Uterus (tissue), 2 donors: ENCODE results near the gene FAM236D.
"Not testable (repeated sequence)": the region's sequence is repeated elsewhere in the genome, so short reads cannot be mapped to it uniquely, and the experiment has no call there.

ENCODE experiments used
- CTCF ChIP-seq, 4 experiments: fragments of 200-600 bp in 2 of 4; fragments of 450-650 bp in 2 of 4; sonication (generic) in 2 of 4; IDR thresholded peaks; one replicate each; pipeline ENCODE4 v1.5.1; 2016 to 2019; ENCODE audit warnings: antibody characterized with exemption in 4 of 4, mild to moderate bottlenecking in 2 of 4, moderate library complexity in 1 of 4
- POLR2A ChIP-seq, 2 donors: fragments of 450-650 bp; IDR thresholded peaks; one replicate each; pipeline ENCODE4 v1.6.1; 2016; ENCODE audit warnings: antibody characterized with exemption in 2 of 2, mild to moderate bottlenecking in 1 of 2, moderate library complexity in 1 of 2

GRCh38 chrX:72783964-72784363 is 24.0 kb downstream of the FAM236D start:
- not testable (repeated sequence) for TF ChIP-seq CTCF, POLR2A (IDR thresholded peaks at IDR 0.05)
